IMR-90 (cell line): ENCODE data around the gene SDR9C7. TPM values are rescaled to one million over a fixed set of nuclear protein-coding genes. Genes with fewer than 3 reads are reported as not detected.

Experiments
- ATAC-seq: fragments of 200-7000 bp; cut with Tn5 transposase; 2 replicates; pipeline ENCODE4 v1.9.1; 2020; ENCODE audit warnings: low read depth, mild to moderate bottlenecking, moderate library complexity
- BruUV-seq: library from RNA; stranded (reverse); fragments of 400-500 nt; replicated peaks from 2 replicates; lab custom pipeline; 2021; lab: Mats Ljungman, UMichigan
- CTCF ChIA-PET: fragments of 300-600 bp; formaldehyde crosslinking; extraction: SDS; loops from one replicate; lab custom pipeline; 2021; ENCODE audit warnings: antibody characterized with exemption; lab: Yijun Ruan, JAX
- POLR2A ChIA-PET: fragments of 300-600 bp; sonication (Branson Sonifier 250); formaldehyde crosslinking; loops from one replicate; lab custom pipeline; 2022; ENCODE audit warnings: antibody characterized with exemption; ENCODE audit not compliant: unreplicated experiment; lab: Charles Lee
- DNase-seq: peaks from one replicate; pipeline ENCODE4 v3.0.0; 2013
- H2AFZ ChIP-seq: replicated peaks from 2 replicates; pipeline ENCODE3; 2013; ENCODE audit warnings: low read length, mild to moderate bottlenecking; ENCODE audit not compliant: poor library complexity
- H2AK5ac ChIP-seq: 2 replicates; pipeline ENCODE4 v1.6.1; 2013; ENCODE audit warnings: low read depth, low read length, inconsistent platforms
- H2AK9ac ChIP-seq: replicated peaks from 2 replicates; pipeline ENCODE3; 2013; ENCODE audit warnings: mild to moderate bottlenecking, low read depth, low read length, moderate library complexity; ENCODE audit not compliant: poor library complexity
- H2BK120ac ChIP-seq: 2 replicates; pipeline ENCODE4 v1.6.1; 2013; ENCODE audit warnings: low read depth, low read length, inconsistent platforms
- H2BK15ac ChIP-seq: 3 replicates; pipeline ENCODE4 v1.6.1; 2013; ENCODE audit warnings: low read depth, low read length, inconsistent platforms
- H2BK20ac ChIP-seq: 2 replicates; pipeline ENCODE4 v1.6.1; 2013; ENCODE audit warnings: low read depth, mild to moderate bottlenecking, inconsistent platforms, low read length, moderate library complexity
- H2BK5ac ChIP-seq: 2 replicates; pipeline ENCODE4 v1.6.1; 2013; ENCODE audit warnings: mild to moderate bottlenecking, low read depth, low read length, inconsistent platforms; ENCODE audit not compliant: poor library complexity, severe bottlenecking
- H3K14ac ChIP-seq: replicated peaks from 2 replicates; pipeline ENCODE4 v1.6.1; 2013; ENCODE audit warnings: low read depth, low read length, inconsistent platforms
- H3K18ac ChIP-seq: 2 replicates; pipeline ENCODE4 v1.6.1; 2013; ENCODE audit warnings: low read depth, low read length, control low read depth
- H3K23ac ChIP-seq: 2 replicates; pipeline ENCODE4 v1.6.1; 2013; ENCODE audit warnings: low read depth, low read length, inconsistent platforms
- H3K27ac ChIP-seq: 2 replicates; pipeline ENCODE4 v1.5.1; 2013; ENCODE audit warnings: mild to moderate bottlenecking, control low read depth, low read length; ENCODE audit not compliant: insufficient read depth
- H3K27me3 ChIP-seq: 2 replicates; pipeline ENCODE4 v1.6.1; 2013; ENCODE audit warnings: low read length; ENCODE audit not compliant: control insufficient read depth, insufficient read depth
- H3K36me3 ChIP-seq: 2 replicates; pipeline ENCODE4 v1.6.1; 2013; ENCODE audit warnings: low read length, mixed read lengths; ENCODE audit not compliant: control insufficient read depth, insufficient read depth
- H3K4ac ChIP-seq: 2 replicates; pipeline ENCODE4 v1.6.1; 2013; ENCODE audit warnings: low read depth, low read length, inconsistent platforms
- H3K4me1 ChIP-seq: 2 replicates; pipeline ENCODE4 v1.6.1; 2013; ENCODE audit warnings: low read length, mixed read lengths; ENCODE audit not compliant: control insufficient read depth, insufficient read depth
- H3K4me2 ChIP-seq: 2 replicates; pipeline ENCODE4 v1.6.1; 2013; ENCODE audit warnings: low read depth, mild to moderate bottlenecking, control low read depth, low read length, moderate library complexity
- H3K4me3 ChIP-seq: 2 replicates; pipeline ENCODE4 v1.5.1; 2013; ENCODE audit warnings: low read depth, mild to moderate bottlenecking, control low read depth, low read length, moderate library complexity; ENCODE audit not compliant: insufficient read depth
- H3K56ac ChIP-seq: 2 replicates; pipeline ENCODE4 v1.6.1; 2013; ENCODE audit warnings: low read length, inconsistent platforms; ENCODE audit not compliant: insufficient read depth; ENCODE audit errors: extremely low read depth
- H3K79me1 ChIP-seq, 2 experiments: 2 replicates each; pipeline ENCODE4 v1.6.1; 2013; ENCODE audit warnings: low read length in 2 of 2, inconsistent platforms in 1 of 2, low read depth in 1 of 2
- H3K9ac ChIP-seq: 2 replicates; pipeline ENCODE4 v1.6.1; 2013; ENCODE audit warnings: low read depth, low read length, control low read depth
- H3K9me1 ChIP-seq: 2 replicates; pipeline ENCODE4 v1.6.1; 2013; ENCODE audit warnings: low read length, inconsistent platforms; ENCODE audit not compliant: insufficient read depth
- H3K9me3 ChIP-seq: 2 replicates; pipeline ENCODE4 v1.6.1; 2013; ENCODE audit warnings: low read length; ENCODE audit not compliant: control insufficient read depth, insufficient read depth
- H4K20me1 ChIP-seq: 2 replicates; pipeline ENCODE4 v1.6.1; 2013; ENCODE audit warnings: low read length, inconsistent platforms; ENCODE audit not compliant: insufficient read depth
- H4K5ac ChIP-seq: 2 replicates; pipeline ENCODE4 v1.6.1; 2013; ENCODE audit warnings: mild to moderate bottlenecking, low read depth, low read length, control low read depth
- H4K8ac ChIP-seq, 2 experiments: 2 replicates each; pipeline ENCODE4 v1.6.1; 2013; ENCODE audit warnings: low read depth in 2 of 2, low read length in 2 of 2, control low read depth in 1 of 2, inconsistent platforms in 1 of 2
- H4K91ac ChIP-seq: 2 replicates; pipeline ENCODE4 v1.6.1; 2013; ENCODE audit warnings: low read depth, low read length, inconsistent platforms; ENCODE audit not compliant: insufficient read depth
- CHD1 ChIP-seq: IDR thresholded peaks from 2 replicates; pipeline ENCODE4 v1.6.1; 2012; ENCODE audit warnings: low read depth, low read length, improper control_type of control experiment
- CTCF ChIP-seq: conservative IDR thresholded peaks from 2 replicates; pipeline ENCODE4 v1.5.1; 2012; ENCODE audit warnings: mild to moderate bottlenecking, low read depth, low read length, improper control_type of control experiment
- MAFK ChIP-seq: IDR thresholded peaks from 2 replicates; pipeline ENCODE4 v1.6.1; 2012; ENCODE audit warnings: low read depth, low read length, improper control_type of control experiment
- MXI1 ChIP-seq: IDR thresholded peaks from 2 replicates; pipeline ENCODE4 v1.6.1; 2012; ENCODE audit warnings: low read depth, mild to moderate bottlenecking, low read length, moderate library complexity, borderline replicate concordance
- NFE2L2 ChIP-seq: fragments of 150-350 bp; IDR thresholded peaks from 2 replicates; pipeline ENCODE4 v1.6.1; 2016; ENCODE audit warnings: low read depth, mild to moderate bottlenecking, low read length
- WGBS, 2 experiments: methylation state at CpG; one replicate each; pipeline versions ENCODE4 v1.1.5 to v1.1.7; 2013; ENCODE audit warnings: missing lambda C conversion rate in 2 of 2; ENCODE audit not compliant: insufficient read length in 1 of 2; ENCODE audit errors: extremely low coverage in 2 of 2; 5-methylcytosine and 5-hydroxymethylcytosine counted together
- dilution Hi-C: fragments of 300-500 bp; cut with HindIII; formaldehyde crosslinking; loops from one replicate; pipeline ENCODE4 v1.14.3; 2018; ENCODE audit warnings: low sequenced_read_pairs; ENCODE audit not compliant: unreplicated experiment
- in situ Hi-C: fragments of 300-500 bp; cut with MboI; formaldehyde crosslinking; loops from 3 replicates; pipeline ENCODE4 v1.14.3; 2019; ENCODE audit warnings: low sequenced_read_pairs, inconsistent platforms, mixed read lengths
- intact Hi-C: fragments of 100-400 bp; cut with micrococcal nuclease; formaldehyde crosslinking; loops from 2 replicates; pipeline ENCODE4 v1.10.0; 2022
- polyA plus RNA-seq, 3 experiments: library from polyadenylated mRNA; depleted of rRNA; stranded (reverse); fragments of >200 nt; gene quantifications; 2 replicates each; pipeline ENCODE4 v1.2.3, GENCODE V29; 2012; ENCODE audit warnings: low replicate concordance in 1 of 3
- total RNA-seq: library from RNA; depleted of rRNA; stranded (reverse); fragments of >200 nt; gene quantifications from 2 replicates; pipeline ENCODE4 v1.2.3, GENCODE V29; 2012

Gene SDR9C7
- total and polyA plus RNA-seq, 2 of the 4 experiments (the other 2 are of a cell fraction) = not detected

GRCh38 chr12:56928262-56928661 is 5.9 kb downstream of the SDR9C7 start:
- TF ChIP-seq CTCF (no peak), MAFK (no peak), MXI1 (no peak), CHD1 (no peak), NFE2L2 (no peak)
- no peak overlapping the region for H4K5ac ChIP-seq
- no peak overlapping the region for H4K8ac ChIP-seq
- H2BK20ac ChIP-seq = no peak overlapping the region
- ChIA-PET POLR2A (no interaction called here), CTCF (no interaction called here)
- H3K27ac ChIP-seq = no peak overlapping the region
- no peak overlapping the region for H2AK5ac ChIP-seq
- H3K4me2 ChIP-seq = no peak overlapping the region
- no peak overlapping the region for H2BK15ac ChIP-seq
- H3K9ac ChIP-seq = no peak overlapping the region
- H3K18ac ChIP-seq = no peak overlapping the region
- 38% methylated on average over 1 of the region's 3 CpGs; no CpG with 5 or more reads in 1 of the 2 experiments for WGBS, 2 experiments
- no peak overlapping the region for H2BK5ac ChIP-seq
- H3K9me1 ChIP-seq = 0 out of 2 replicates have a peak, but pooled peaks cover 3% of the 10 kb centered on the region
- H3K4me3 ChIP-seq = no peak overlapping the region
- no peak overlapping the region for H3K23ac ChIP-seq
- no peak overlapping the region for H3K56ac ChIP-seq
- H3K14ac ChIP-seq = no peak overlapping the region
- H4K20me1 ChIP-seq = no peaks in the 10 kb centered on the region
- no peak overlapping the region for H2AFZ ChIP-seq
- no peak overlapping the region for H2BK120ac ChIP-seq
- H3K79me1 ChIP-seq = no peaks in the 10 kb centered on the region
- DNase-seq (no peak), ATAC-seq (no peak)
- dilution Hi-C loops = no loop called here
- in situ Hi-C loops = no loop called here
- intact Hi-C loops = no loop called here
- H4K91ac ChIP-seq = no peak overlapping the region
- H3K4me1 ChIP-seq = no peaks in the 10 kb centered on the region; the same call in 1 of the 2 replicates
- no peaks in the 10 kb centered on the region for H3K9me3 ChIP-seq
- no peak overlapping the region for H3K4ac ChIP-seq
- no peak overlapping the region for H2AK9ac ChIP-seq
- H3K36me3 ChIP-seq = no peaks in the 10 kb centered on the region
- H3K27me3 ChIP-seq = peaks cover 40% of the 10 kb centered on the region
- BruUV-seq = no TSS peak
